ENCODE results near the gene LBH. TPM values are rescaled to one million over a fixed set of nuclear protein-coding genes. Genes with fewer than 3 reads are reported as not detected.

Gene LBH
- polyA plus RNA-seq, 1 of the 3 experiments (the other 2 are of a cell fraction) = 22.8 TPM

- Histone ChIP-seq H3K27me3 (ENCODE audit: insufficient read depth) (no peaks in the 10 kb centered on the region), H3K4me2 (no peak overlapping the region), H4K20me1 (ENCODE audit: insufficient read depth) (no peaks in the 10 kb centered on the region), H2AFZ (ENCODE audit: low read depth) (no peak overlapping the region), H3K27ac (ENCODE audit: low read depth in 2 of 2, low read length in 1 of 2) (no peak overlapping the region), H3K9me3 (no peaks in the 10 kb centered on the region), H3K9ac (no peak overlapping the region), H3F3A (replicated peaks; ENCODE audit: insufficient read depth) (peaks cover 4% of the 10 kb centered on the region), H3K36me3 (replicated peaks in 1 of 2; ENCODE audit: control insufficient read depth in 1 of 2, insufficient read depth in 2 of 2, low read length in 1 of 2) (no peaks in the 10 kb centered on the region), H3K4me3 (ENCODE audit: low read depth in 2 of 2, low read length in 1 of 2) (no peak overlapping the region), H3K9me2 (no peaks in the 10 kb centered on the region), H3K79me2 (ENCODE audit: insufficient read depth) (no peaks in the 10 kb centered on the region), H3K4me1 (ENCODE audit: control insufficient read depth in 1 of 2, insufficient read depth in 2 of 2, low read depth in 1 of 2, low read length in 1 of 2) (peaks cover 0 to 19% of the 10 kb centered on the region in 2 experiments; a peak in 2 of 4 replicates)
- ChIA-PET CTCF (interaction anchor here (0.9 to 1.5 kb wide), 2 partner anchors 38 to 106 kb away, joined by 3 read pairs; no protein-coding TSS in a partner anchor), POLR2A (no interaction called here)
- TF ChIP-seq USF1 (IDR thresholded peaks at IDR 0.05; ENCODE audit: borderline replicate concordance, low read depth) (no peak), GATA2 (CRISPR knock-in tag; IDR thresholded peaks at IDR 0.05) (no peak), RAD21 (IDR thresholded peaks at IDR 0.05; ENCODE audit: low read length) (no peak), GABPA (IDR thresholded peaks at IDR 0.05; ENCODE audit: low read depth) (no peak), EP300 (IDR thresholded peaks at IDR 0.05; ENCODE audit: borderline replicate concordance in 1 of 2, low read depth in 1 of 2, low read length in 1 of 2) (no peak), NRF1 (IDR thresholded peaks at IDR 0.05; ENCODE audit: low read depth, low read length) (no peak), RFX5 (IDR thresholded peaks at IDR 0.05; ENCODE audit: low read length) (no peak), MXI1 (IDR thresholded peaks at IDR 0.05; ENCODE audit: low read depth, low read length) (no peak), RXRA (IDR thresholded peaks at IDR 0.05; ENCODE audit: borderline replicate concordance, low read depth) (no peak), MAX (IDR thresholded peaks at IDR 0.05; ENCODE audit: low read depth) (no peak)
- 74% methylated on average over 8 of the region's 8 CpGs for WGBS (ENCODE audit: low lambda C conversion rate)
- no peak for DNase-seq
These were observed 41.0 kb downstream of the LBH start for GRCh38 chr2:30272286-30272685.

- H3K9ac ChIP-seq = no peak overlapping the region
- no peak overlapping the region for H2AFZ ChIP-seq (ENCODE audit: low read depth)
- H3K9me3 ChIP-seq = no peaks in the 10 kb centered on the region
- H3K36me3 ChIP-seq (replicated peaks in 1 of 2; ENCODE audit: control insufficient read depth in 1 of 2, insufficient read depth in 2 of 2, low read length in 1 of 2) = no peaks in the 10 kb centered on the region
- H3K9me2 ChIP-seq = no peaks in the 10 kb centered on the region
- H3K4me3 ChIP-seq (ENCODE audit: low read depth in 2 of 2, low read length in 1 of 2) = no peak overlapping the region
- peaks cover 0 to 19% of the 10 kb centered on the region in 2 experiments; a peak in 2 of 4 replicates for H3K4me1 ChIP-seq (ENCODE audit: control insufficient read depth in 1 of 2, insufficient read depth in 2 of 2, low read depth in 1 of 2, low read length in 1 of 2)
- POLR2A ChIA-PET = no interaction called here
- TF ChIP-seq SIN3A (IDR thresholded peaks at IDR 0.05; ENCODE audit: borderline replicate concordance, low read depth, low read length) = no peak
- TF ChIP-seq USF1 (IDR thresholded peaks at IDR 0.05; ENCODE audit: borderline replicate concordance, low read depth) = no peak
- TF ChIP-seq MXI1 (IDR thresholded peaks at IDR 0.05; ENCODE audit: low read depth, low read length) = no peak
- no peak for TF ChIP-seq ZBTB33 (IDR thresholded peaks at IDR 0.05; ENCODE audit: borderline replicate concordance, low read depth)
- no peak overlapping the region for H3K27ac ChIP-seq (ENCODE audit: low read depth in 2 of 2, low read length in 1 of 2)
- no peaks in the 10 kb centered on the region for H3K27me3 ChIP-seq (ENCODE audit: insufficient read depth)
- no peak for DNase-seq
- 66% methylated on average over 5 of the region's 5 CpGs for WGBS (ENCODE audit: low lambda C conversion rate)
- no peaks in the 10 kb centered on the region for H4K20me1 ChIP-seq (ENCODE audit: insufficient read depth)
- CTCF ChIA-PET = interaction anchor here (0.7 to 1.0 kb wide), 5 partner anchors 16 to 233 kb away, joined by 3 read pairs; partner anchors contain the start of gene LBH
- H3K4me2 ChIP-seq = peak overlapping the region; percentile 26; the same call in 1 of the 2 replicates
- no peaks in the 10 kb centered on the region for H3K79me2 ChIP-seq (ENCODE audit: insufficient read depth)
- peaks cover 4% of the 10 kb centered on the region for H3F3A ChIP-seq (replicated peaks; ENCODE audit: insufficient read depth)
These were observed 41.6 kb downstream of the LBH start for GRCh38 chr2:30272761-30273573.

Measured in SK-N-SH (cell line).